GM19239 (cell line): ENCODE data around the gene CDX4.
"Not testable (repeated sequence)": the region's sequence is repeated elsewhere in the genome, so short reads cannot be mapped to it uniquely, and the experiment has no call there.

Source experiments
- DNase-seq: peaks from one replicate; pipeline ENCODE4 v3.0.0; 2011; ENCODE audit warnings: low spot score; ENCODE audit not compliant: insufficient read length
- FAIRE-seq: peaks from 2 replicates; lab custom pipeline; 2011; peaks lifted over from hg19 to GRCh38; lab: Jason Lieb, UNC

Gene CDX4

DNA sequence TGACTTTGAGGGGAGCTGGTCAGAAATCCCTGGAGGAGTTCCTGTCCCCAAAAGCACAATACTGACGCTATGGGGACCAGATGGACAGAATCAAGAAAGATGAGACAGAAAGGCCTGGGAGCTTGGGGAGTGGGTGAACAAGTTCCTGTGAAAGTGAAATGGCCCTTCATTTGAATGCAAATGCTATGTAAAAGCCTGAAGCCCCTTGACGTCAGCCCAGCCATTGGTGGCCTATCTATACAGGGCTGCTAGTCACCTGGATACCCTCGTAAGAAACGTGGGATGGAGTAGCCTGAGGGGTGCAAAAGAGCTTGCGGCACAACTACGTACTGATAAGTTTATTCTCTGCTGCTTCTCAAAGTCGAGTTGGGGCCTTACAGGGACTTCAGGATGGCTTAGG lies at the start of gene CDX4:
CDX4 (plus strand) TSS at position 223 of the 400 bp plus-strand sequence. CDS start 201 bp downstream, outside the sequence.
- no peak for DNase-seq
- no peak for FAIRE-seq

GRCh38 chrX:73398185-73398914 lies 48.5 kb upstream of the CDX4 start:
- DNase-seq, result no peak
- FAIRE-seq, result no peak

DNA sequence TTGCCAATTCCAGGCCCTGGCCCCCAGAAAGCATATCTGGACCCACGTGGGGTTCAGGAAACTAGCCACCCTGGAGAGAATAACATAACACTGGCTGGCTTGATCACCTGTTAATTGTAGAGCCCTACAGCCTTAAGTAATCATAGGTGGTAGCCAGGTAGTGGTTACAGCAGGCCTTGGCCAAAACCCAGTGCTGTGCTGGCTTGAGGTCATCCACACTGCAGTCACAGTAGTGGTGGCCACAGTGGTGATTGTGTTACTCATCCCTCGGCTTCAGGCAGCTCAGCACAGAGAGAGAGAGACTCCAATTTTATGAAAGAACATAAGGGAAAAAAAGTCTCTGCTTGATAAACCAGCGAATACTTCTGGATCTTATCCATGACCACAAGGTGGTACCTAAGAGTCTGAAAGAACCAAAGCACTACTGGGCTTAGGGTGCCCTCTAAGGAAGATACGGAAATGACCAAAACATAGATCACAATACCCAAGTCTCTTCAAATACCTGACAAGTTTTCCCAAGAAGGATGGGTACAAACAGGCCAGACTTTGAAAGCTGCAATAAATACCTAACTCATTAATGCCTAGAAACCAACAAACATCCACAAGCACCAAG lies 46.6 kb upstream of the CDX4 start:
- DNase-seq (no peak), FAIRE-seq (no peak)

GRCh38 chrX:73401591-73402266 lies 45.1 kb upstream of the CDX4 start:
- FAIRE-seq, result no peak
- DNase-seq, result no peak

GRCh38 chrX:73412930-73413329 lies 33.9 kb upstream of the CDX4 start:
- no peak for FAIRE-seq
- DNase-seq, result no peak

- no peak for FAIRE-seq
- no peak for DNase-seq
Observed at GRCh38 chrX:73447311-73447794, 500 bp downstream of the CDX4 start.

- DNase-seq (no peak), FAIRE-seq (no peak)
Observed at GRCh38 chrX:73448379-73448778, 1.5 kb downstream of the CDX4 start.

GRCh38 chrX:73455171-73455570 lies 8.3 kb downstream of the CDX4 start:
- FAIRE-seq (no peak), DNase-seq (no peak)

GRCh38 chrX:73457306-73457705 lies 10.5 kb downstream of the CDX4 start:
- DNase-seq, result no peak
- no peak for FAIRE-seq

GRCh38 chrX:73468376-73468775 lies 21.5 kb downstream of the CDX4 start:
- FAIRE-seq, result no peak
- DNase-seq, result no peak

- no peak for DNase-seq
Observed at GRCh38 chrX:73478961-73479360, 32.1 kb downstream of the CDX4 start.

GRCh38 chrX:73481521-73481920 lies 34.7 kb downstream of the CDX4 start:
- FAIRE-seq, result no peak
- no peak for DNase-seq

More at GRCh38 chrX:73478961-73479360, 32.1 kb downstream of the CDX4 start:
- FAIRE-seq, result no peak

DNA sequence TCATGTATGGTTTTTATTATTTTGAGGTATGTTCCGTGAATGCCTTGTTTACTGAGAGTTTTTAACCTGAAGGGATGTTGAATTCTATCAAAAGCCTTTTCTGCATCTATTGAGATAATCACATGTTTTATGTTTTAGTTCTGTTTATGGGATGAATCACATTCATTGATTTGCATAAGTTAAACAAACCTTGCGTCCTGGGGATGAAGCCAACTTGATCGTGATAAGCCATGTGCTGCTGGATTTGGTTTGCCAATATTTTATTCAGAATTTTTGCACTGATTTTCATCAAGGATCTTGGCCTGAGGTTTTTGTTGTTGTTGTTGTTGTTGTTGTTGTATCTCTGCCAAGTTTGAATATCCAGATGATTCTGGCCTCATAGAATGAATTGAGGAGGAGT lies 43.8 kb downstream of the CDX4 start:
- no peak for FAIRE-seq
- no peak for DNase-seq

- not testable (repeated sequence) for DNase-seq, FAIRE-seq
Observed at GRCh38 chrX:73492178-73492577, 45.3 kb downstream of the CDX4 start.
